BE2C (cell line): Measurements from ENCODE around the gene THBS1.

ENCODE experiments used
- DNase-seq: peaks from one replicate; pipeline ENCODE4 v3.0.0-alpha.2; 2020
- H3K27me3 ChIP-seq: fragments of 250-450 bp; sonication (Bioruptor Pico); 2 replicates; pipeline ENCODE4 v1.5.1; 2020; ENCODE audit warnings: mild to moderate bottlenecking
- H3K36me3 ChIP-seq: fragments of 250-450 bp; sonication (Bioruptor Pico); 2 replicates; pipeline ENCODE4 v1.5.1; 2020; ENCODE audit warnings: mild to moderate bottlenecking
- H3K4me1 ChIP-seq: fragments of 250-450 bp; sonication (Bioruptor Pico); 2 replicates; pipeline ENCODE4 v1.5.1; 2020
- H3K4me3 ChIP-seq: 2 replicates; pipeline ENCODE4 v1.5.1; 2011; ENCODE audit warnings: low read depth, low read length
- H3K9me3 ChIP-seq: fragments of 250-450 bp; sonication (Bioruptor Pico); 2 replicates; pipeline ENCODE4 v1.5.1; 2020
- CTCF ChIP-seq: IDR thresholded peaks from 2 replicates; pipeline ENCODE4 v1.5.1; 2012; ENCODE audit warnings: mild to moderate bottlenecking, low read depth, low read length

Gene THBS1

DNA sequence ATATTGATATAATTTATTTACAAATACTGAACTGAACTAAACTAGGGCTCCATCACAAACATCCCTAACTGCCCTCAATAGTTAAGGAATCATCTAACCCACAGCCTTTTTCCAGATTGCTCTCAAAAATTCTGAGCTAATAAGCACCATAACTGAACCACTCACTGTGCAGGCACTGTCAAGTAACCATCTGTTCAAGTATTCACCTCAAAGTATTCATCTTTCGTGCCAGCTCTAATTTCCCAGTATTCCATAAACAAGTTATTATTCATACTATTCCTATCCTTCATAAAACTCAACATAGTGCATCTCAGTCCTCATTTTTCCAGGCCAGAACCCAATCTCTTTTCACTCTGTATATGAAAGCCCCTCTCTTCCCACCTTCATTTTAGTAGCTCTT lies 41.1 kb downstream of the THBS1 start:
- Histone ChIP-seq H3K4me3 (no peak overlapping the region), H3K9me3 (no peaks in the 10 kb centered on the region), H3K27me3 (peaks cover 6% of the 10 kb centered on the region; the same call in 1 of the 2 replicates), H3K4me1 (no peaks in the 10 kb centered on the region), H3K36me3 (no peaks in the 10 kb centered on the region)
- TF ChIP-seq CTCF = no peak
- no peak for DNase-seq

- Histone ChIP-seq H3K4me1 (no peaks in the 10 kb centered on the region), H3K36me3 (no peaks in the 10 kb centered on the region), H3K4me3 (no peak overlapping the region), H3K27me3 (0 out of 2 replicates have a peak, but pooled peaks cover 3% of the 10 kb centered on the region), H3K9me3 (no peaks in the 10 kb centered on the region)
- DNase-seq = no peak
- no peak for TF ChIP-seq CTCF
Observed at GRCh38 chr15:39622660-39623516, 42.0 kb downstream of the THBS1 start.

GRCh38 chr15:39623529-39623931 lies 42.7 kb downstream of the THBS1 start:
- no peaks in the 10 kb centered on the region for H3K4me1 ChIP-seq
- no peak for DNase-seq
- H3K36me3 ChIP-seq = no peaks in the 10 kb centered on the region
- H3K4me3 ChIP-seq = no peak overlapping the region
- H3K9me3 ChIP-seq = no peaks in the 10 kb centered on the region
- 0 out of 2 replicates have a peak, but pooled peaks cover 3% of the 10 kb centered on the region for H3K27me3 ChIP-seq
- TF ChIP-seq CTCF = no peak

- Histone ChIP-seq H3K4me1 (no peaks in the 10 kb centered on the region), H3K9me3 (no peaks in the 10 kb centered on the region), H3K4me3 (no peak overlapping the region), H3K27me3 (0 out of 2 replicates have a peak, but pooled peaks cover 3% of the 10 kb centered on the region), H3K36me3 (no peaks in the 10 kb centered on the region)
- DNase-seq = no peak
- no peak for TF ChIP-seq CTCF
Observed at GRCh38 chr15:39624806-39625205, 43.9 kb downstream of the THBS1 start.

DNA sequence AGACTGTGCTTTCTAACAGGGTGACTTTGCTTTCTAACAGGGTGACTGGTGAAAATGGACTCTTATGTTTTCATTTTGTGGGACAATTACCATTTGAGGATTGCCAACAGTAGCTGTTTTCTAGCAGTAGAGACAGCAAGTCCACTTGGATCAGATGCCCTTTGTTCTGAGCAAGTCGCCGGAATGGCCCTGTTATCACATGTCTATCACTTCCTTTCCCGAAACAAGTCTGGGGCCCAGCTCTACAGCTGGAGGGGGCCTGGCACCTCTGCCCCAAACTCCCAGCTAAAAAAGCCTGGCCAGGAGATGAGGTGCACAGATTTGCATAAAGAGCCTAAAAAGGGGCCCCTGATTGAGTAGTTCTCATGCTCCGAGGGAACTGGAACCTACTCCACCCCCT lies 44.6 kb downstream of the THBS1 start:
- no peak for TF ChIP-seq CTCF
- DNase-seq = no peak
- 0 out of 2 replicates have a peak, but pooled peaks cover 3% of the 10 kb centered on the region for H3K27me3 ChIP-seq
- H3K4me1 ChIP-seq = no peaks in the 10 kb centered on the region
- H3K9me3 ChIP-seq = no peaks in the 10 kb centered on the region
- H3K4me3 ChIP-seq = no peak overlapping the region
- H3K36me3 ChIP-seq = no peaks in the 10 kb centered on the region

DNA sequence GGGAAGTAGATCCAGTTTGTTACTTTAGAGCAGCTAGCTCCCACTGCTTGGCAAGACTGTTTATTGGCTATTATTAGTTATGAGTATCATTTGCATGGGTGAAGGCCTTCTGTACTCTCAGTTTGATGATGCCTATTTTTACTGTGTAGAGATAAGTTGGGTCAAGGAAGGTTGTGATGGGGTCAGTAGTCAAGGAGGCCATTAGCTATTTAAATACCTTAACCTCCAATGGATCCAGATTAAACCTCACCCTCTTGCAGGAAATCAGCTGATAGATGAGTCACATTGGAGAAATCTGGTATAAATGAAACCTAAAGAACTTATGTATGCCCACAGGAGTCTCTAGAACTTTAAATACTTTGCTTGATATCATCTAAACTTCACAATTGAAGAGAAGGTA lies 45.0 kb downstream of the THBS1 start:
- H3K36me3 ChIP-seq = no peaks in the 10 kb centered on the region
- no peak for TF ChIP-seq CTCF
- H3K9me3 ChIP-seq = no peaks in the 10 kb centered on the region
- no peak for DNase-seq
- no peak overlapping the region for H3K4me3 ChIP-seq
- 0 out of 2 replicates have a peak, but pooled peaks cover 3% of the 10 kb centered on the region for H3K27me3 ChIP-seq
- H3K4me1 ChIP-seq = no peaks in the 10 kb centered on the region
